ENCODE measurements around the gene ASTN1. TPM values are rescaled to one million over a fixed set of nuclear protein-coding genes. Genes with fewer than 3 reads are reported as not detected.

ASTN1 gene
- total RNA-seq: 0.22 and 0.75 TPM in 2 replicates

GRCh38 chr1:177164380-177165068 lies at the start of gene ASTN1:
Gene ASTN1 (minus strand): TSS chr1:177164712. CDS start chr1:177164676, 36 bp downstream.

GRCh38 chr1:177170756-177171535 lies 6.4 kb upstream of the ASTN1 start, which contains the start of gene BRINP2:
Gene BRINP2 (plus strand): TSS chr1:177170958. CDS start chr1:177229877, 58,919 bp downstream.

Other genes starting within 250 kb of the ASTN1 start
- gene BRINP2, start 6.2 kb upstream of the ASTN1 start, total RNA-seq: 0.12 and 0.22 TPM in 2 replicates